Neutrophil (primary cell): ENCODE results near the gene PC.

Experiments used
- H3K27ac ChIP-seq: fragments of 200-600 bp; sonication (generic); 2 replicates; pipeline ENCODE4 v1.5.1; 2016; ENCODE audit warnings: mild to moderate bottlenecking, moderate library complexity
- H3K27me3 ChIP-seq: fragments of 200-600 bp; sonication (generic); 2 replicates; pipeline ENCODE4 v1.6.0; 2016; ENCODE audit warnings: mild to moderate bottlenecking
- H3K36me3 ChIP-seq: fragments of 200-600 bp; sonication (generic); 2 replicates; pipeline ENCODE4 v1.5.1; 2017
- H3K4me1 ChIP-seq, 2 experiments: fragments of 200-600 bp in 1 of 2; sonication (generic) in 1 of 2; 1 replicate in 1 of 2; 2 replicates in 1 of 2; pipeline versions ENCODE4 v1.5.1 to v1.6.1; 2013 to 2016; ENCODE audit warnings: low read depth in 1 of 2, low read length in 1 of 2, mild to moderate bottlenecking in 1 of 2, moderate library complexity in 1 of 2; ENCODE audit not compliant: control insufficient read depth in 1 of 2, insufficient read depth in 1 of 2
- H3K4me3 ChIP-seq, 2 experiments: fragments of 200-600 bp in 1 of 2; sonication (generic) in 1 of 2; 1 replicate in 1 of 2; 2 replicates in 1 of 2; pipeline ENCODE4 v1.5.1; 2013 to 2016; ENCODE audit warnings: low read depth in 1 of 2, low read length in 1 of 2, mild to moderate bottlenecking in 1 of 2, moderate library complexity in 1 of 2
- H3K9me3 ChIP-seq: fragments of 200-600 bp; sonication (generic); 2 replicates; pipeline ENCODE4 v1.5.1; 2016
- TF ChIP-seq, protein P1 (sequence below): fragments of 200-600 bp; sonication (generic); IDR thresholded peaks from 2 replicates; pipeline ENCODE4 v1.5.1; 2016; ENCODE audit warnings: antibody characterized with exemption

Gene PC

DNA sequence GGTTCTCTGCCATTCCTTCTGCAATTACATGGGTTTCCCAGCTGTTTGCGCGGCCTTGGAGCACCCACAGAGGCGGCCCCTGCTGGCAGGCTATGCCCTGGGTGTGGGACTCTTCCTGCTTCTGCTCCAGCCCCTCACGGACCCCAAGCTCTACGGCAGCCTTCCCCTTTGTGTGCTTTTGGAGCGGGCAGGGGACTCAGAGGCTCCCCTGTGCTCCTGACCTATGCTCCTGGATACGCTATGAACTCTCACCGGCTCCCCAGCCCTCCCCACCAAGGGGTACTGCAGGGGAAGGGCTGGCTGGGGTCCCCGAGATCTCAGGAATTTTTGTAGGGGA, 112.3 kb downstream of the PC start:
- TF ChIP-seq, protein P1, sequence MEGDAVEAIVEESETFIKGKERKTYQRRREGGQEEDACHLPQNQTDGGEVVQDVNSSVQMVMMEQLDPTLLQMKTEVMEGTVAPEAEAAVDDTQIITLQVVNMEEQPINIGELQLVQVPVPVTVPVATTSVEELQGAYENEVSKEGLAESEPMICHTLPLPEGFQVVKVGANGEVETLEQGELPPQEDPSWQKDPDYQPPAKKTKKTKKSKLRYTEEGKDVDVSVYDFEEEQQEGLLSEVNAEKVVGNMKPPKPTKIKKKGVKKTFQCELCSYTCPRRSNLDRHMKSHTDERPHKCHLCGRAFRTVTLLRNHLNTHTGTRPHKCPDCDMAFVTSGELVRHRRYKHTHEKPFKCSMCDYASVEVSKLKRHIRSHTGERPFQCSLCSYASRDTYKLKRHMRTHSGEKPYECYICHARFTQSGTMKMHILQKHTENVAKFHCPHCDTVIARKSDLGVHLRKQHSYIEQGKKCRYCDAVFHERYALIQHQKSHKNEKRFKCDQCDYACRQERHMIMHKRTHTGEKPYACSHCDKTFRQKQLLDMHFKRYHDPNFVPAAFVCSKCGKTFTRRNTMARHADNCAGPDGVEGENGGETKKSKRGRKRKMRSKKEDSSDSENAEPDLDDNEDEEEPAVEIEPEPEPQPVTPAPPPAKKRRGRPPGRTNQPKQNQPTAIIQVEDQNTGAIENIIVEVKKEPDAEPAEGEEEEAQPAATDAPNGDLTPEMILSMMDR = no peak
- H3K4me1 ChIP-seq = peaks cover 26 to 27% of the 10 kb centered on the region in 2 experiments
- H3K4me3 ChIP-seq = no peak overlapping the region
- peaks cover 33% of the 10 kb centered on the region for H3K36me3 ChIP-seq
- H3K27me3 ChIP-seq = no peaks in the 10 kb centered on the region
- no peaks in the 10 kb centered on the region for H3K9me3 ChIP-seq
- H3K27ac ChIP-seq = no peak overlapping the region

DNA sequence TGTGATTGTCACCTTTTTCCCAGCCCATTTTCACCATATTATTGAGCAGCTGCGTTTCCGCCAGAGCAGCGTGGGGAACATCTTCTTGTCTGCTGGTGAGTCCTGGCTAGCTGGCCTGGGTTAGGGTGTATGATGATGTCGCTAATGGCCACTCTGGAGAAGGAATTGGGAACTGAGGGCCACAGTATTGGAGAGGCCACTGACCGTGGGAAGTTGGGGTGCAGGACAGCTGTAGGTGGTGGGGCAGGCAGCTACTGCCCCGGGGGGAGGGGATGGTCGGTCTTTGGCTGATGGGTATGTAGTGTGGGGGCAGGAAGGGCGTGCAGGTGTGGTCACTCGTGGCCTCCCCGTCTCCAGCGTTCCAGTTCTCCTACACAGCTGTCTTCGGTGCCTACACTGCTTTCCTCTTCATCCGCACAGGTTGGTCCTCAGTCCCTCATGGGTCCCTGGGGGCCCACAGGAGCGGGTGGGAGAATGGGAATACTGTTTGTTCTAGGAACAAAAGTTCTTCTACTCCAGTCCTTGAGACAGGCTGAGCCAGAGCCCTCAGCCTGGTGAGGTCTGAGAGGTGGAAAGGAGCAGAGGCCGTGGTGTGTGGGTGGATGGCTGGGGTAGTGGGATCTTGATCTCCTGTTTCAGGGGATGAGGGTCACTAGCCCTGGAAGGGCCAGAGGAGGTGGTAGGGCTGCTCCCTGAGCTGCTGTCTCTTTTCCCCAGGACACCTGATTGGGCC, 112.9 kb downstream of the PC start:
- H3K4me3 ChIP-seq = no peak overlapping the region
- H3K4me1 ChIP-seq = peaks cover 31 to 33% of the 10 kb centered on the region in 2 experiments
- H3K27ac ChIP-seq = no peak overlapping the region
- H3K9me3 ChIP-seq = no peaks in the 10 kb centered on the region
- H3K27me3 ChIP-seq = no peaks in the 10 kb centered on the region
- TF ChIP-seq, protein P1 = no peak
- H3K36me3 ChIP-seq = peaks cover 33% of the 10 kb centered on the region

DNA sequence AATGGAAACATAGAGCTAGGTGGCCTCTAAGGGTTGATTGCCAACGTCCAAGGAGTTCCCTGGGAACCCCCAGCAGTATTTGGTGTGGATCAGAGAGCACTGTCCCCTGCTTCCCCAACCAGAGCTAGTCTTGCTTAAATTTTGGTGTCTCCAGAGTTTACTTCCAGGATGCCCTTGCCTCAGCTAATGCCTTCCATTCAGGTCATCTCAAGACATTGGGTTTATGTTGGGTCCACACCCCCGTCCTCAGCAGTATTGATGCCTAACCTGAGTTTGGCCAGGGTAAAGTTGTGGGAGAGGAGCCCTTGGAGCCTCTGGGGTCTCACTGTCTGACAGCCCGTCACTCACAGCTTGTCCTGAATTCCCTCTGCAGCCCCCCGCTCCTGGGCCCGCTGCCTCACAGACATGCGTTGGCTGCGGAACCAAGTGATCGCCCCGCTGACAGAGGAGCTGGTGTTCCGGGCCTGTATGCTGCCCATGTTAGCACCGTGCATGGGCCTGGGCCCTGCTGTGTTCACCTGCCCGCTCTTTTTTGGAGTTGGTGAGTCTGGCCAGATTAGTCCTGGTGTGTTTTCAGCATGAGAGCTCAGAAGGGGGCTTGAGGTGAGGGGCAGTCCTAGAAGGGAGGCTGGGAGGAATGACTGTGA, 113.6 kb downstream of the PC start:
- no peak overlapping the region for H3K27ac ChIP-seq
- H3K4me1 ChIP-seq = peaks cover 33 to 36% of the 10 kb centered on the region in 2 experiments
- no peaks in the 10 kb centered on the region for H3K27me3 ChIP-seq
- TF ChIP-seq, protein P1 = no peak
- peak overlapping the region in 1 of 2 experiments; percentile 71 for H3K4me3 ChIP-seq
- H3K9me3 ChIP-seq = no peaks in the 10 kb centered on the region
- H3K36me3 ChIP-seq = peaks cover 33% of the 10 kb centered on the region

DNA sequence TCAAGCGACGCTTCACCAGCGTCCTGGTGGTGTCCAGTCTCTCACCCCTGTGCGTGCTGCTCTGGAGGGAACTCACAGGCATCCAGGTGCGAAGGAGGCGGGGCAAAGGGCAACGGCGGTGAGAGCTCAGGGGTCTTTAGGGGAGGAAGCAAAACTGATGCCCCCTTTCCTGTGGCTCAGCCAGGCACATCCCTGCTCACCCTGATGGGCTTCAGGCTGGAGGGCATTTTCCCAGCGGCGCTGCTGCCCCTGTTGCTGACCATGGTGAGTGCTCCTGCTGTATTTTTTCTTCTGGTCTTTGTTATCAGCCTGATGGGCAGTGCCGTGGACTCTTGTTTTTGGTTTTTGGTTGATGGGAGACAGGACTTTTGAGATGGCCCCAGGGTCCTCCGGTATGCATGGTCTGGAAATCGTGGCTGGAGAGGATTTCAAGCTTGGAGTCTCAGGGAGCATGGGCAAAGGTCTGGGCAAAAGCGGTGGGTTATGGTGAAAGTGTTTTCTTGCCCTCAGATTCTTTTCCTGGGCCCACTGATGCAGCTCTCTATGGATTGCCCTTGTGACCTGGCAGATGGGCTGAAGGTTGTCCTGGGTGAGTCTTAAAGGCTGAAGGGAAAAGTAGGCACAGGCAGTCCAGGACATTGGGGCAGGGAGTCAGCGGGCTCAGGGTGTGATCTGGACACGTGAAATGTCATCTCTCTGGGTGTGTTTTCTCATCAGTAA, 114.2 kb downstream of the PC start:
- Histone ChIP-seq H3K27ac (peak overlapping the region; percentile 99), H3K4me3 (peak overlapping the region; percentile 71 to 99), H3K36me3 (peaks cover 38% of the 10 kb centered on the region), H3K4me1 (peaks cover 33 to 36% of the 10 kb centered on the region in 2 experiments), H3K27me3 (no peaks in the 10 kb centered on the region), H3K9me3 (no peaks in the 10 kb centered on the region)
- TF ChIP-seq, protein P1 = no peak

DNA sequence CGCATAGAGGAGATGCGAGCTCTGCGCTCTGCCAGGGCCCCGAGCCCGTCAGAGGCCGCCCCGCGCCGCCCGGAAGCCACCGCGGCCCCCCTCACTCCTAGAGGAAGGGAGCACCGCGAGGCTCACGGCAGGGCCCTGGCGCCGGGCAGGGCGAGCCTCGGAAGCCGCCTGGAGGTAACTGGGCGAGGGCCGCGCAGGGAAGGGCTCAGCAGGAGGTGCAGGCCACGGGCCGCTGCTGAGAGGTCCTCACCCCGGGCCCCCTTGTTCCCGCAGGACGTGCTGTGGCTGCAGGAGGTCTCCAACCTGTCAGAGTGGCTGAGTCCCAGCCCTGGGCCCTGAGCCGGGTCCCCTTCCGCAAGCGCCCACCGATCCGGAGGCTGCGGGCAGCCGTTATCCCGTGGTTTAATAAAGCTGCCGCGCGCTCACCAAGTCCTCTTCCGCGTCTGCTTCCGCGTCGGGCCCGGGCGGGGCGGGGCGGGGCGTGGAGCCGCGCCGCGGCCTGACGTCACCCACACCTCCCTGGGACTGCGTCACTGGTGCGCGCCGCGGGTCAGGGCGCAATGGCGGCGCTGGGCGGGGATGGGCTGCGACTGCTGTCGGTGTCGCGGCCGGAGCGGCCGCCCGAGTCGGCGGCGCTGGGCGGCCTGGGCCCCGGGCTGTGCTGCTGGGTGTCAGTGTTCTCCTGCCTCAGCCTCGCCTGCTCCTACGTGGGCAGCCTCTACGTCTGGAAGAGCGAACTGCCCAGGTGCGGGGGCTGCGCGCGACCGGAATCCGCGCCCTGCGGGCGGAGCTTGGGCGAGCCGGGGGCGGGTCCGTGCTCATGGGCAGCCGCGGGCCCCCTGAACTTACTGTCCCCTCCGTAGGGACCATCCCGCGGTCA, 115.0 kb downstream of the PC start, which contains the start of gene RCE1:
Gene RCE1, plus strand, starts transcription at position 546 of the 880 bp plus-strand sequence. Its CDS starts 15 bp downstream, at position 561.
- no peaks in the 10 kb centered on the region for H3K27me3 ChIP-seq
- peak within 1 kb of the TSS; percentile 99 for H3K27ac ChIP-seq
- peaks cover 33 to 36% of the 10 kb centered on the region in 2 experiments for H3K4me1 ChIP-seq
- H3K9me3 ChIP-seq = no peaks in the 10 kb centered on the region
- H3K4me3 ChIP-seq = peak within 1 kb of the TSS; percentile 71 to 99
- TF ChIP-seq, protein P1 = peak; percentile 41
- H3K36me3 ChIP-seq = peaks cover 43% of the 10 kb centered on the region
